Upper lobe of left lung (tissue), 6 donors: ENCODE data around the gene UBE2E3. TPM values are rescaled to one million over a fixed set of nuclear protein-coding genes. Genes with fewer than 3 reads are reported as not detected.
"Not testable (repeated sequence)": the region's sequence is repeated elsewhere in the genome, so short reads cannot be mapped to it uniquely, and the experiment has no call there.

ENCODE experiments used
- ATAC-seq, 2 donors: fragments of 200-7000 bp; cut with Tn5 transposase; one replicate each; pipeline ENCODE4 v1.9.1; 2022; ENCODE audit warnings: mild to moderate bottlenecking in 2 of 2, moderate library complexity in 2 of 2; ENCODE audit not compliant: low FRiP score in 2 of 2
- DNase-seq, 2 donors: peaks; one replicate each; pipeline ENCODE4 v3.0.0-alpha.2; 2019 to 2020
- H3K27ac ChIP-seq, 4 donors: fragments of 200-600 bp; sonication (generic); one replicate each; pipeline ENCODE4 v1.5.1; 2016 to 2019
- H3K27me3 ChIP-seq, 4 donors: fragments of 200-600 bp; sonication (generic); one replicate each; pipeline ENCODE4 v1.5.1; 2017 to 2019
- H3K36me3 ChIP-seq, 4 donors: fragments of 200-600 bp; sonication (generic); one replicate each; pipeline ENCODE4 v1.5.1; 2016 to 2019
- H3K4me1 ChIP-seq, 4 donors: fragments of 200-600 bp; sonication (generic); one replicate each; pipeline ENCODE4 v1.5.1; 2018 to 2019
- H3K4me3 ChIP-seq, 4 donors: fragments of 200-600 bp; sonication (generic); one replicate each; pipeline ENCODE4 v1.5.1; 2017 to 2019; ENCODE audit warnings: mild to moderate bottlenecking in 2 of 4, moderate library complexity in 1 of 4
- H3K9me3 ChIP-seq, 4 donors: fragments of 200-600 bp; sonication (generic); one replicate each; pipeline ENCODE4 v1.5.1; 2018 to 2019
- EP300 ChIP-seq, 4 donors: sonication (generic); formaldehyde crosslinking; IDR thresholded peaks; one replicate each; pipeline ENCODE4 v1.5.1; 2017; ENCODE audit warnings: antibody characterized with exemption in 4 of 4, control low read depth in 2 of 4
- POLR2A ChIP-seq, 4 donors: fragments of 450-650 bp; IDR thresholded peaks; one replicate each; pipeline ENCODE4 v1.5.1; 2016 to 2017; ENCODE audit warnings: antibody characterized with exemption in 4 of 4, mild to moderate bottlenecking in 2 of 4
- POLR2AphosphoS5 ChIP-seq, 2 donors: sonication (generic); formaldehyde crosslinking; IDR thresholded peaks; one replicate each; pipeline ENCODE4 v1.5.1; 2017; ENCODE audit warnings: antibody characterized with exemption in 2 of 2
- WGBS, 2 donors: methylation state at CpG; one replicate each; pipeline ENCODE4 v1.1.5; 2017 to 2018; 5-methylcytosine and 5-hydroxymethylcytosine counted together
- total RNA-seq, 6 donors: library from RNA; depleted of rRNA in 4 of 6; stranded (reverse); fragments of >200 nt in 4 of 6; gene quantifications; one replicate each; pipeline versions ENCODE4 v1.1.0 to v1.2.1, GENCODE V29; 2016 to 2021
- TF ChIP-seq, protein P1 (sequence below), 6 experiments: fragments of 450-650 bp in 4 of 6; fragments of 200-600 bp in 2 of 6; sonication (generic) in 2 of 6; IDR thresholded peaks; one replicate each; pipeline ENCODE4 v1.5.1; 2016 to 2019; ENCODE audit warnings: antibody characterized with exemption in 6 of 6
- donor health status: DM: no; HTN: no; CAD: no; lungs with moderate emphysema.
- donor health status: DM: no; HTN: yes; CAD: no; lungs with severe emphysema.

The UBE2E3 gene
- 100 to 1,000 TPM in 1 of 6 donors, 10 to 100 TPM in 5; 39.6 to 178 (median 45.4) TPM for total RNA-seq

GRCh38 chr2:180980106-180980942 is at the start of gene UBE2E3:
Gene UBE2E3 (plus strand): TSS chr2:180980605. CDS start chr2:180982043, 1,438 bp downstream.
- DNase-seq (peak; percentile 83 to 97), ATAC-seq (peak; percentile 93 to 95)
- Histone ChIP-seq H3K36me3 (no peaks in the 10 kb centered on the region), H3K4me1 (peaks cover 28 to 47% (median 38%) of the 10 kb centered on the region in 4 donors), H3K27me3 (no peaks in the 10 kb centered on the region), H3K9me3 (no peaks in the 10 kb centered on the region), H3K4me3 (peak within 1 kb of the TSS; percentile 46 to 67 (median 58)), H3K27ac (peak within 1 kb of the TSS; percentile 71 to 95 (median 87))
- WGBS, 2 donors, result 0 to 1% methylated on average over 22 to 38 of the region's 106 CpGs
- TF ChIP-seq POLR2A (IDR thresholded peaks at IDR 0.05), result peak in 3 of 4 donors; percentile 15 to 74 (median 50)
- TF ChIP-seq EP300 (IDR thresholded peaks at IDR 0.05), result no peak
- TF ChIP-seq POLR2AphosphoS5 (IDR thresholded peaks at IDR 0.05), result peak in 1 of 2 donors; percentile 23
- TF ChIP-seq, protein P1, sequence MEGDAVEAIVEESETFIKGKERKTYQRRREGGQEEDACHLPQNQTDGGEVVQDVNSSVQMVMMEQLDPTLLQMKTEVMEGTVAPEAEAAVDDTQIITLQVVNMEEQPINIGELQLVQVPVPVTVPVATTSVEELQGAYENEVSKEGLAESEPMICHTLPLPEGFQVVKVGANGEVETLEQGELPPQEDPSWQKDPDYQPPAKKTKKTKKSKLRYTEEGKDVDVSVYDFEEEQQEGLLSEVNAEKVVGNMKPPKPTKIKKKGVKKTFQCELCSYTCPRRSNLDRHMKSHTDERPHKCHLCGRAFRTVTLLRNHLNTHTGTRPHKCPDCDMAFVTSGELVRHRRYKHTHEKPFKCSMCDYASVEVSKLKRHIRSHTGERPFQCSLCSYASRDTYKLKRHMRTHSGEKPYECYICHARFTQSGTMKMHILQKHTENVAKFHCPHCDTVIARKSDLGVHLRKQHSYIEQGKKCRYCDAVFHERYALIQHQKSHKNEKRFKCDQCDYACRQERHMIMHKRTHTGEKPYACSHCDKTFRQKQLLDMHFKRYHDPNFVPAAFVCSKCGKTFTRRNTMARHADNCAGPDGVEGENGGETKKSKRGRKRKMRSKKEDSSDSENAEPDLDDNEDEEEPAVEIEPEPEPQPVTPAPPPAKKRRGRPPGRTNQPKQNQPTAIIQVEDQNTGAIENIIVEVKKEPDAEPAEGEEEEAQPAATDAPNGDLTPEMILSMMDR (IDR thresholded peaks at IDR 0.05), result peak; percentile 76 to 92 (median 90)

GRCh38 chr2:180931841-180932240 is 48.6 kb upstream of the UBE2E3 start:
- H3K27me3 ChIP-seq, result no peaks in the 10 kb centered on the region
- ATAC-seq, result no peak
- no peaks in the 10 kb centered on the region for H3K36me3 ChIP-seq
- H3K4me3 ChIP-seq, result no peak overlapping the region
- no peak for DNase-seq
- no peaks in the 10 kb centered on the region for H3K9me3 ChIP-seq
- TF ChIP-seq POLR2A (IDR thresholded peaks at IDR 0.05), result no peak
- TF ChIP-seq EP300 (IDR thresholded peaks at IDR 0.05), result no peak
- TF ChIP-seq POLR2AphosphoS5 (IDR thresholded peaks at IDR 0.05), result no peak
- TF ChIP-seq, protein P1 (IDR thresholded peaks at IDR 0.05), result no peak
- no peaks in the 10 kb centered on the region for H3K4me1 ChIP-seq
- H3K27ac ChIP-seq, result no peak overlapping the region

- no peaks in the 10 kb centered on the region for H3K36me3 ChIP-seq
- WGBS, 2 donors, result 89 to 91% methylated on average over 1 of the region's 1 CpG
Observed at GRCh38 chr2:180933332-180933731, 47.1 kb upstream of the UBE2E3 start.

DNA sequence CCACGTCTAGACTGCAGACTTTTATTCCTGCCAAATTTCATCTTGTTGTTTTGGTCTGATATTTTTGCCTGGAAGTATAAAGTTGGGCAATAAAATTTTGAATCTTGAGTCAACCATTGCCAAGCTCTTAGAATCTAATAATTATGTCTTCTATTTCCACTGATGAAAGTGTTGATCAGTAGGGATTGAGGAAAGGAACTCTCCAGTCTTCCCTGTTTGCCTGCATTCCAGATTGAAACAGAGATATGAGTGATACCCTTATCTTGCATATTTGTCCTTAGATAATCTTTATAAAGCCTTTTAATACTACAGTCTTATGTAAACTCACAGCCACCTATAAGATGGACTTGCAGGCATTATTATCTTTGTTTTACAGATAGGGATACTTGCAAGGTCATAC is 45.5 kb upstream of the UBE2E3 start:
- TF ChIP-seq POLR2A (IDR thresholded peaks at IDR 0.05), result no peak
- TF ChIP-seq EP300 (IDR thresholded peaks at IDR 0.05), result no peak
- no peak for TF ChIP-seq POLR2AphosphoS5 (IDR thresholded peaks at IDR 0.05)
- TF ChIP-seq, protein P1 (IDR thresholded peaks at IDR 0.05), result no peak
- no peaks in the 10 kb centered on the region for H3K4me1 ChIP-seq
- no peaks in the 10 kb centered on the region for H3K27me3 ChIP-seq
- H3K4me3 ChIP-seq, result no peak overlapping the region
- 45 to 48% methylated on average over 1 of the region's 1 CpG for whole genome bisulfite sequencing, 2 donors
- no peak for ATAC-seq
- no peak overlapping the region for H3K27ac ChIP-seq
- no peaks in the 10 kb centered on the region for H3K36me3 ChIP-seq
- H3K9me3 ChIP-seq, result no peaks in the 10 kb centered on the region
- DNase-seq, result no peak

More at GRCh38 chr2:180933332-180933731, 47.1 kb upstream of the UBE2E3 start:
- TF ChIP-seq, protein P1 (IDR thresholded peaks at IDR 0.05), result no peak
- TF ChIP-seq EP300 (IDR thresholded peaks at IDR 0.05) (no peak), POLR2A (IDR thresholded peaks at IDR 0.05) (no peak), POLR2AphosphoS5 (IDR thresholded peaks at IDR 0.05) (no peak)
- Histone ChIP-seq H3K27me3 (no peaks in the 10 kb centered on the region), H3K27ac (no peak overlapping the region), H3K4me1 (no peaks in the 10 kb centered on the region), H3K4me3 (no peak overlapping the region), H3K9me3 (no peaks in the 10 kb centered on the region)
- ATAC-seq, result no peak
- DNase-seq, result no peak

- not testable (repeated sequence) for H3K27me3 ChIP-seq, ATAC-seq
- WGBS, 2 donors, result 51 to 59% methylated on average over 3 of the region's 3 CpGs
Observed at GRCh38 chr2:180937480-180937879, 42.9 kb upstream of the UBE2E3 start.

More at GRCh38 chr2:180937480-180937879, 42.9 kb upstream of the UBE2E3 start:
- not testable (repeated sequence) for DNase-seq, H3K4me1 ChIP-seq, H3K9me3 ChIP-seq, H3K27ac ChIP-seq, H3K4me3 ChIP-seq, H3K36me3 ChIP-seq
